Limb (tissue), 2 donors: ENCODE measurements around the gene IVD.

ENCODE experiments used
- DNase-seq, 2 donors: peaks; one replicate each; pipeline ENCODE4 v3.0.0-alpha.2; 2016; ENCODE audit errors: extremely low spot score in 2 of 2

Gene IVD

GRCh38 chr15:40458495-40459371, 53.1 kb downstream of the IVD start:
- DNase-seq = no peak

- DNase-seq = no peak
Observed at GRCh38 chr15:40459391-40460015, 53.9 kb downstream of the IVD start.

- DNase-seq = no peak
Observed at GRCh38 chr15:40460404-40460803, 54.8 kb downstream of the IVD start.

GRCh38 chr15:40461958-40462357, 56.4 kb downstream of the IVD start:
- DNase-seq = no peak

- DNase-seq = no peak
Observed at GRCh38 chr15:40463279-40463678, 57.7 kb downstream of the IVD start.

GRCh38 chr15:40463886-40464545, 58.4 kb downstream of the IVD start:
- DNase-seq = no peak

- DNase-seq = no peak
Observed at GRCh38 chr15:40464595-40465185, 59.1 kb downstream of the IVD start.

- no peak for DNase-seq
Observed at GRCh38 chr15:40465939-40466338, 60.3 kb downstream of the IVD start.

- DNase-seq = no peak
Observed at GRCh38 chr15:40466426-40467260, 61.0 kb downstream of the IVD start.

GRCh38 chr15:40467261-40467615, 61.6 kb downstream of the IVD start:
- DNase-seq = no peak

- DNase-seq = no peak
Observed at GRCh38 chr15:40468898-40469331, 63.3 kb downstream of the IVD start.

GRCh38 chr15:40469776-40470390, 64.3 kb downstream of the IVD start:
- no peak for DNase-seq

- peak; percentile 53 to 86 for DNase-seq
Observed at GRCh38 chr15:40470423-40471104, 65.0 kb downstream of the IVD start, which contains the start of gene CHST14. Gene CHST14, plus strand, starts transcription at chr15:40470984. Its CDS starts 230 bp downstream, at chr15:40471214.
